Myocyte (in vitro differentiated cells): ENCODE data around the gene TMEM240. TPM values are rescaled to one million over a fixed set of nuclear protein-coding genes. Genes with fewer than 3 reads are reported as not detected.
"Not testable (repeated sequence)": the region's sequence is repeated elsewhere in the genome, so short reads cannot be mapped to it uniquely, and the experiment has no call there.

Experiments used
- DNase-seq: peaks from one replicate; pipeline ENCODE4 v3.0.0-alpha.2; 2012; ENCODE audit warnings: low read depth
- total RNA-seq: library from RNA; depleted of rRNA; stranded (reverse); fragments of >200 nt; gene quantifications from 2 replicates; pipeline ENCODE4 v1.2.3, GENCODE V29; 2014

The TMEM240 gene
- total RNA-seq, 1 donor from 2014 or later = not detected

GRCh38 chr1:1524750-1525383 is 15.6 kb downstream of the TMEM240 start:
- DNase-seq = not testable (repeated sequence)

GRCh38 chr1:1523651-1524050 is 16.8 kb downstream of the TMEM240 start:
- not testable (repeated sequence) for DNase-seq

GRCh38 chr1:1523226-1523625 is 17.2 kb downstream of the TMEM240 start:
- DNase-seq = not testable (repeated sequence)

- DNase-seq = not testable (repeated sequence)
Observed at GRCh38 chr1:1522536-1522935, 17.9 kb downstream of the TMEM240 start.

- DNase-seq = no peak
Observed at GRCh38 chr1:1521331-1521730, 19.1 kb downstream of the TMEM240 start.

GRCh38 chr1:1519805-1520505 is 20.5 kb downstream of the TMEM240 start:
- not testable (repeated sequence) for DNase-seq

DNA sequence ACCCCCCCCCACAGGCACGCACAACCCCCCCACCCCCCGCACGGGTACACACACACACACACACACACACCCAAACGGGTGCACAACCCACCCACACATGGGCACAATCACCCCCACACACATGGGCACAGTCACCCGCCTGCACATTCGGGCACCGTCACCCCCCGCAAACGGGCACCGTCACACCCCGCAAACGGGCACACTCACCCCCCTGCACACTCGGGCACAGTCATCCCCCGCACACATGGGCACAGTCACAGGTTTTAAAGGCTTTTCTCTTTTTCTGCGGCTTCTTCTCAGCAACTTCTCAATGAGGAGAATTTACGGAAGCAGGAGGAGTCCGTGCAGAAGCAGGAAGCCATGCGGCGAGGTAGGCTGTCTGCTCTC is 21.8 kb downstream of the TMEM240 start:
- not testable (repeated sequence) for DNase-seq

GRCh38 chr1:1517973-1518620 is 22.3 kb downstream of the TMEM240 start:
- DNase-seq = no peak

- DNase-seq = not testable (repeated sequence)
Observed at GRCh38 chr1:1516923-1517322, 23.5 kb downstream of the TMEM240 start.

- not testable (repeated sequence) for DNase-seq
Observed at GRCh38 chr1:1514376-1514775, 26.0 kb downstream of the TMEM240 start.

DNA sequence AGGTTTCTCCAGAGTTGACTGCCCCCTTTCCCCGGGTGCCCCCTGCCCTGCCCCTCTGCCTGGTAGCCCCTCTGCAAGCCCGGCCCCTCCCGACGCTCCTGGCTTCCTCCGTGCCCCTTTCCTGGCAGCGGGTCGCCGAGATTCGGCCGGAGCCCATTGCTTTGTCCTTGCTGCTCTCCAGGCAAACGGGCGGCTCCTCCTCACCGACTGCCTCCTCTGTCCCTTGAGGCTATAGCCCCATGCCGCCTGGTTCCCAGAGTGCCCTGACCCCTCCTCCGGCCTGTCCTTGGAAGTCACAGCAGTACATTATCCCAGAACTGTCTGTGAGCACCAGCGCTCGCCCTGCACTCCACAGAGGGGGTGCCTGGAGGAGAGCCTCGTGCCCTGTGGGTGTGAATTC is 26.7 kb downstream of the TMEM240 start:
- not testable (repeated sequence) for DNase-seq

GRCh38 chr1:1512425-1512824 is 28.0 kb downstream of the TMEM240 start:
- DNase-seq = not testable (repeated sequence)

DNA sequence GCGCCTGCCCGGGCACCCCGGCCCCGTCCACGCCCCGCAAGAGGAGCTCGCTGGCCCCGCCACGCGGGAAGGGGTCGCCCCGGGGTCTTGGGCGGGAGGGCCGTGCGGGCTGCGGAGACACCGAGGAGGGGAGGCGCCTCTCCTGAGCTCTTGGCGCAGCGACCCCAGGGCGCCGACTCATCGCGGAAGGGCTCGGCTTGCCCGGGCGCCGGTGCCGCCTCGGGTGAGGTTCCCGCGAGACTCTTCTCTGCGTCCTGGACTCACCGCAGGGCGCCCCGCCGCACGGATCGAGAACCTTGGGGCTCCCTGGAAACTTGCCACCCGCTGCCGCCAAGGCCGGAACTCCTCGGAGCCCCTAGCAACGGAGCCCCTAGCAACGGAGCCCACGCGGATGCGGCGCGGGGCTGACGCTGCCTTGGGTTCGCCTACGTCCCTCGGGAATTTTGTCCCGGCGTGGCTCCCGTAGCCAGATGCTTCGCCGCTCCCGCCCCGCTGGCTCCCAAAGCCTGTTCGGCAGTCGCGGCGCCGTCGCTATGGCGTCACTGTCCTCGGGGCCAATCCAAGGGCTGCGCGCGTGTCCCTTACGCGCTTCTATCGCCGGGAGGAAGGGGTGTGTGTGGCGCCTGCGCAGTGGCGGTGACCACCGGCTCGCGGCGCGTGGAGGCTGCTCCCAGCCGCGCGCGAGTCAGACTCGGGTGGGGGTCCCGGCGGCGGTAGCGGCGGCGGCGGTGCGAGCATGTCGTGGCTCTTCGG is 28.7 kb downstream of the TMEM240 start, which contains the start of gene ATAD3A:
ATAD3A (plus strand) TSS at position 630 of the 753 bp plus-strand sequence; CDS start at position 737, 107 bp downstream.
- DNase-seq = peak; percentile 99

DNA sequence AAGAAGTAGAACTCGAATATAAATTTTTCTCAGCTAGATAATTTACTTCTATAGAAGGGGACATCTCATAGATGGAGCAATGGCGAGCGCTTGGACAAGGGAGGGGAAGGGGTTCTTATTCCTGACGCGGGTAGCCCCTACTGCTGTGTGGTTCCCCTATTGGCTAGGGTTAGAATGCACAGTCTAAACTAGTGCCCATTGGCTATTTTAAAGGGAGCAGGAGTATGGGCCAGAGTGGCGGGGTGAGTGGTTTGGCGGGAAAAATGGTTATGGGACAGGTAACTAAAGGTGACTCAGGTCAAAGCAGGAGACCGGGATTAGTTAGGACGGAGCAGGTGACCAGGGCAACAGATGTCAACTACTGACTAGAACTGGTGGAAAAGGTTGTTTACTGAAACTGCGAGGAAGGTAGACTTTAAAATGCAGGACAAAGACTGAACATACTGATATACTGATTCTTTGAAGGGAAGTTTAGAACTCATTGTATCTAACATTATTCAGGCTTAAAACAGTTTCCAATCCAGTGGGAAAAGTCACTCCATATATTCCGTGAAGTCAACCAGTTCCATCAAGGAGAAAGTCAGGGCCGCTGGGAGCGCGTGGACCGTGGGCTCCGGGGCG is 29.4 kb downstream of the TMEM240 start:
- peak; percentile 13 for DNase-seq

DNA sequence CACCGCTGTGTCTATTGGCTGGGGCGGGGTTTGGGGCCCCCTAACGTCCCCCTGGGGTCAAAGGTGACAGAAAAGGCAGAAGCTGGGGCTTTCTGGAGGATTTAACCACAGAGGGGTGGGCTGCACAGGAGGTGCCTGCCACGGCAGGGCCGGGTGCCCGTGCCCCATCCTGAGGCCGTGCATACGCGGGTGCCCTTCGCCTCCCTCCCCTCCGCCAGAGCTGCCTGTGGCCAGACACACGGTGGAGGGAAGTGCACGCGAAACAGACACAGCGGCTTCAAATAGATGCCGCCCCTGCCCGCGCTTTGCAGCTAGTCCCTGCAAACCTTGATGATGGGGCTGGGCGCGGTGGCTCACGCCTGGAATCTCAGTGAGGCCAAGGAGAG is 31.0 kb downstream of the TMEM240 start:
- not testable (repeated sequence) for DNase-seq

- DNase-seq = not testable (repeated sequence)
Observed at GRCh38 chr1:1508775-1509464, 31.5 kb downstream of the TMEM240 start.

GRCh38 chr1:1507305-1507704 is 33.1 kb downstream of the TMEM240 start:
- DNase-seq = no peak

GRCh38 chr1:1505801-1506200 is 34.6 kb downstream of the TMEM240 start:
- not testable (repeated sequence) for DNase-seq

- DNase-seq = peak; percentile 35
Observed at GRCh38 chr1:1505366-1505798, 35.0 kb downstream of the TMEM240 start.

GRCh38 chr1:1504777-1505365 is 35.6 kb downstream of the TMEM240 start:
- DNase-seq = peak; percentile 78
